Measurements from ENCODE around the gene AADAT.

- TF ChIP-seq EZH2 (IDR thresholded peaks at IDR 0.05) (no peak), POLR2AphosphoS5 (IDR thresholded peaks at IDR 0.05; ENCODE audit: borderline replicate concordance, low read depth, low read length) (no peak), FOXP2 (optimal IDR thresholded peaks at IDR 0.05; ENCODE audit: control extremely low read depth, extremely low read length, insufficient read depth) (no peak)
These were observed 47.7 kb upstream of the AADAT start for GRCh38 chr4:170137466-170137865.
